GM19240 (cell line): ENCODE data around the gene MEIOSIN.
"Not testable (repeated sequence)": the region's sequence is repeated elsewhere in the genome, so short reads cannot be mapped to it uniquely, and the experiment has no call there.

Experiments used
- DNase-seq: peaks from one replicate; pipeline ENCODE4 v3.0.0; 2011; ENCODE audit warnings: low spot score; ENCODE audit not compliant: insufficient read length

MEIOSIN gene, protein sequence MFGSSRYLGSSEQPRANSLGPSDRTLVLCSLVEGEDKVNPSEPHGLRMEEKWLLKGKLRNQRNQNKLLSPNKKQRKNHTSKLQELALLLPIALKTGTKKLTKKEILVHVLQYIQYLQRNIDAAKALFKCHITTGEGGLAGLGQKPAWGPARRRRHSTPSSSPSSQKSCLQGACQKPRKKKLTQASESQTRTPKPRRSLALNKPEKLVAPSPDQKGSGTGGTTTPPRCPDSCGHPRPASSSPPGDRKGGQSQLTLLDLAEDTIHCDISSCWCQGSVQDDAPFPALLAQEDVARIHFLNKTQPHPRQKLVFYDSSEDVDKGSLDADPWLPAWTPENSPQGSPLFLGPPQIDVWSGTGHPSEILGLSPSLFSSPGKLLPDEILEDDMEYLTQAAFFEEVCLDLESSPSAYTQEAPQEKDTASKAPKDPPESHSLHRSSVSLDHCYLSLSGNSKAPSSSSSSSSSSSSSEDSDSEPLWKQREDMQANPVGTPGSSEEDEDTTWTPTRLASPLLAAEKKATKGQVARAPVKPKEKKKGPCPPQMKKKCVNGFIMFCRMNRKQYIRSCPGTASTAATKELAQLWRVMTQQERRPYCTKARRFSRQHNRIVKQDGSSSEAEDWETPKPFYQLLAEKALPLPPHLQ

DNA sequence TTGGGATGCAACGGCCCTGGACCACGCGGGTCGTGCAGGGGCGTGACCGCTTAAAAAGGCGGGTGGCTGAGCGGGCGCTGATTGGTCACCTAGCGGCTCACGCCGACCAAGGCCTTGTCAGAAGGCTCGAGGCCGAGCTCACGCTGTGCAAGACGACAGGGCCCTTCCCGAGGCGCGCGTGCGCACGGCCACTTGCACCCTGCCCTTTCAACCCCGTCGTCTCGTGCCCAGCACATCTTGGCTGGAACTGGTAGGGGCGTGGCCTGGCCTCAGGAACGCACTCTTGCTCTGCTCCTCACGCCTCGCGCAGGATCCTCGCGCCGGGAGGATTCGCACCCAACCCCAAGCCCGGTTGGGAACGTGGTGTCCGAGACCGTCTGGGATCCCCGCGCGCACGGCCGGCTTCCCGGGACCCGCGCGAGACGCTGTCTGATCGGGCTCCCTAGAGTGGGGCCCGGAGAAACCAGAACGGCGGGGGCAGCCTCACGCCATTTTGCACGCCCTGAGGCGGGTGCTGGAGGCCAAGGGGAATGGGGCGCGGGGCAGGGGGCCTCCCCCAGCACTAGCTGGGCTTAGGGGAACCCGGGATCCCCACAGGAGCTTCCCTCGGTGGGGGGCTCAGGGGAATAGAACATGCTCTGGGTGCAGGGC, at the start of gene MEIOSIN:
Gene MEIOSIN (plus strand): TSS at position 280 of the 651 bp plus-strand sequence. CDS start 1,938 bp downstream, outside the sequence.
- DNase-seq: no peak

DNA sequence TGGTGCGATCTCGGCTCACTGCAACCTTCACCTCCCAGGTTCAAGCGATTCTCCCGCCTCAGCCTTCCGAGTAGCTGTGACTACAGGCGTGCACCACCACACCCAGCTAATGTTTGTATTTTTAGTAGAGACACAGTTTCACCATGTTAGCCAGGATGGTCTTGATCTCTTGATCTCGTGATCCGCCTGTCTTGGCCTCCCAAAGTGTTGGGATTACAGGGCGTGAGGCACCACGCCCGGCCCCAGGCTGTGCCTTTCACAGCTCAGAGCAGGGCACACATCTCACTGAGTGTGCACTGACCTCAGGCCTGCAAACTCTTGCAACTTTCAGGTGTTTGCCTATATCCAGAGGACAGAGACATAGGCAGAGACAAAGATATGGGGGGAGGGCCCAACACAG, 48.2 kb upstream of the MEIOSIN start:
- not testable (repeated sequence) for DNase-seq

DNA sequence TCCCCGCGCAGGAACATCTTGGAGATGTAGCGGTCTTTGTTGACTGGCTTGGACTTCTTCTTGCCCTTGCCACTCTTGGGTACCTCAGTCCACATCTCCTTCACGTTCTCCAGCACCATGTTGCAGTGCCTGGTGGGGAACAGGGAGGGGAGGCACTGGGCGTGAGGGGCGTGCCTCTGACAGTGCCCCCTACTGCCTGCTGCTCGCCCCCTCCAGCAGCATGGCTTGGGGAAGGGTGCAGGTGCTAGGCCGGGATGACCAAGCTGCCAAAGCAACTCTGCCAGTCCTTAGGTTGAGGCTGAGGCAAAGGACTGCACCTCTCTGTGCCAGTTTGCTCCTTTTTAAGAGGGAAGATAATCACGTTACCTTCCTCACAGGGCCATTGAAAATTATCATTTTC, 45.6 kb upstream of the MEIOSIN start:
- no peak for DNase-seq

DNA sequence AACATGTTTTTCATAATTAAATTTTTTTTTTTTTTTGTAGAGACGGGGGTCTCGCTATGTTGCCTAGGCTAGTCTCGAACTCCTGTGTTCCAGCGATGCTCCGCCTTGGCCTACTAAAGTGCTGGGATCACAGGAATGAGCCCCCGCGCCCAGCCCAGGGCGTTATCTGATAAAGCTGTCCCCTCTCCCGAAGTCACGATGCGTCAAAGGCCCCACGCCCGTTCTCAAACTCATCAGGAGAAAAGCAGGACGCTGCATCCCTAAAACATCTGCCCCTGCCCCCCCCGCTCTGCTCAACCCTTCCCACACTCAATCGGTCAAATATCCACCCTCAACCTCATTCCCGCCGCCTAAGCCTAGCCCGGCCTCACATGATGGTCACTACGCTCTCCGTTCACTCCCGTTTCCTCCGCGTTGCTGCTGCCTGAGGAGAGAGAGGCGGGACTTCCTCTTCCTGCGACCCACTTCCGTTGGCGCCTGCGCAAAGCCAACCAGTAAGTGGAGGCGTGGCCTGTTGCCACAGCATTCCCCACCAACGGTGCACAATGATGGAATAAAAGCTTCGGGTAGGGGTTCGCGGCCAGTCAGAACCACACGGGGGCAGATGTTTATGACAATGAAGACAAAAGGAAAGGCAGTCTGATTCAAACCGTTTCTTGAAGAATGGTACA, 41.6 kb upstream of the MEIOSIN start, which contains the start of gene SNRPD2:
Gene SNRPD2 (minus strand): TSS at position 438 of the 671 bp plus-strand sequence. CDS start 65 bp downstream, at position 373.
- DNase-seq: peak; percentile 69

DNA sequence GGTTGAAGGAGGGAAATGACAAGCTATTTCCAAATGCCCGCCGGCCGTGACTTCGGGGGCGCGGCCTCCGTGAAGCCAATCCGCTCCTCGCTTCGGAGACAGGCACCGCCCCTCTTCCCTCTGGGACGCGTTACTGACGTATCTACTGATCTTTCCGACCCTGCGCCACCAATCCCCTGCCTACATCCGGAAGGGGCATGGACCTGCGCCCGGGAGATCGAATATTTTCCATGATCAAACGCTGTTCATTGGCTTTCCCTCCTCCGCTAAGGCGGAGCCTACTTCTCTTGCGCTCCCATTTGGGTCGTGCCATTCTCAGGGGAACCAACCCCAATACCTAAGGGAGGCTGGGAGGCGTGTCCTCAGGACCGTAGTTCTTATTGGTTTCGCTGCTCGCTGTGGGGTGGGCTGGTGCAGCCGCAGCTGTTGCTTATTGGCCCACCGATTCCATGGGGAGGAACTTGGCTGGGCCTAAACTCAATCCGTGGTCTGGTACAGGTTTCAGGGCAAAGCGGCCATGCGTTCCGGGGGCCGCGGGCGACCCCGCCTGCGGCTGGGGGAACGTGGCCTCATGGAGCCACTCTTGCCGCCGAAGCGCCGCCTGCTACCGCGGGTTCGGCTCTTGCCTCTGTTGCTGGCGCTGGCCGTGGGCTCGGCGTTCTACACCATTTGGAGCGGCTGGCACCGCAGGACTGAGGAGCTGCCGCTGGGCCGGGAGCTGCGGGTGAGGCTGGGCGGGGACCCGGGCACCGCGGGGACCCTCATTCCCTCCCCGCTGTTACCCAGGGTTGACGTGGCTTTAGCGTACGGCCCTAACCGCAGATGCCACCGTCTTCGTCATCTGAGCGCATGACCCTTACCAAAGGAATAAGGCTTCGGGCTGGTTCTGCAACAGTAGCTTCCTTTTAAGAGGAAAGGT, 40.8 kb upstream of the MEIOSIN start, which contains the start of gene QPCTL:
Gene QPCTL (plus strand): TSS at position 480 of the 919 bp plus-strand sequence. CDS start 38 bp downstream, at position 518.
- DNase-seq: peak; percentile 88

DNA sequence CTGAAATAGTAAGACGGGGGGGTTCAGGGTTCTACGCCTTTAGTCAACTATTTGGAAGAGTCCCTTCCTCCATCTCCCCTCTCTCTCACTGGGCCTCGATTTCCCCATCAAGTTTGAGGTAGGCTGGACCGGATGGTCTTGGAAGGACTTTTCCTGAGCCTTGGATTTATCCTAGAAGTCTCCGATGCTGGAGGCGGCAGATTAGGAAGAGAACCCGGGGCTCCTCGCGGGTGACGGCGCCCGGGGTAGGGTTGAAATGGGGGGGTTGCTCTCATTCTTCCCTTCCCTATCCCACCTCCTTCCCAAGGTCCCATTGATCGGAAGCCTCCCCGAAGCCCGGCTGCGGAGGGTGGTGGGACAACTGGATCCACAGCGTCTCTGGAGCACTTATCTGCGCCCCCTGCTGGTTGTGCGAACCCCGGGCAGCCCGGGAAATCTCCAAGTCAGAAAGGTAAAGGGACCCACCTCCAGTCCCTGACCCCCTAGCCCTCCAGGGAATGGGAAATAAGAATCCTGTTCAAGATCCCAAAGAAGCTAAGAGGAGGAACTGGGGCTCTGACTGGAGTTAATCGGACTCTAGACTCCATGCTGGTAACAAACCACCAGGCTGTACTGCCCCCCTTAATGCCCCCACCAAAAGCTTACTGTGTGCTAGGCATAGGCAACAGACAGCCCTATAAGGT, 40.0 kb upstream of the MEIOSIN start:
- peak; percentile 58 for DNase-seq

DNA sequence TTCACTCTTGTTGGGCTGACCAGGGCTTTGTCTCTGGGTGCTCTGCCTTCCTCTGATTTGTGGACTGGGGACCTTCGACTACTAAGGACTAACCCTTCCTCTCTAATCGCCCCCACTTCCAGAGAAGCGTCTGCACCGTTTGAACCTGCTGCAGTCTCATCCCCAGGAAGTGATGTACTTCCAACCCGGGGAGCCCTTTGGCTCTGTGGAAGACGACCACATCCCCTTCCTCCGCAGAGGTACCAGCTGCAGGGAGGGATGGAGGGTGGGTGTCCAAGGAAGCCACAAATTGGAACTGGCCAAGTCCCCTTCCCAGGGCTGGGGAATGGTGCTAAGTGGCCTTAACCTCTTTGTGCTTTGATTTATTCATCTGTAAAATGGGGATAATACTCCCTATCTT, 31.6 kb upstream of the MEIOSIN start:
- no peak for DNase-seq

DNA sequence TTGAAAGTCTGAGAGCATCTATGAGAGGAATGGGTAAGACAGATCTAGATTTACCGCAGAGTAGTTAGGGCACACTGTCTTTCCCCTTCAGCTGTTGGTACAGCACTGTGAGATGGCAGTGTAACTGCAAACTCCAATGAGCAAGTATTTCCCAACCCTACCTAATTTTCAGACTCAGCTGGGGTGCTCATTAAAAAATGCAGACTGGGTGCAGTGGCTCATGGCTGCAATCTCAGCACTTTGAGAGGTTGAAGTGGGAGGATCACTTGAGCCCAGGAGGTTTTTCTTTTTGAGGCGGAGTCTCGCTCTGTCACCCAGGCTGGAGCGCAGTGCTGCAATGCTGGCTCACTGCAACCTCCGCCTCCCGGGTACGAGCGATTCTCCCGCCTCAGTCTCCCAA, 28.1 kb upstream of the MEIOSIN start:
- no peak for DNase-seq

DNA sequence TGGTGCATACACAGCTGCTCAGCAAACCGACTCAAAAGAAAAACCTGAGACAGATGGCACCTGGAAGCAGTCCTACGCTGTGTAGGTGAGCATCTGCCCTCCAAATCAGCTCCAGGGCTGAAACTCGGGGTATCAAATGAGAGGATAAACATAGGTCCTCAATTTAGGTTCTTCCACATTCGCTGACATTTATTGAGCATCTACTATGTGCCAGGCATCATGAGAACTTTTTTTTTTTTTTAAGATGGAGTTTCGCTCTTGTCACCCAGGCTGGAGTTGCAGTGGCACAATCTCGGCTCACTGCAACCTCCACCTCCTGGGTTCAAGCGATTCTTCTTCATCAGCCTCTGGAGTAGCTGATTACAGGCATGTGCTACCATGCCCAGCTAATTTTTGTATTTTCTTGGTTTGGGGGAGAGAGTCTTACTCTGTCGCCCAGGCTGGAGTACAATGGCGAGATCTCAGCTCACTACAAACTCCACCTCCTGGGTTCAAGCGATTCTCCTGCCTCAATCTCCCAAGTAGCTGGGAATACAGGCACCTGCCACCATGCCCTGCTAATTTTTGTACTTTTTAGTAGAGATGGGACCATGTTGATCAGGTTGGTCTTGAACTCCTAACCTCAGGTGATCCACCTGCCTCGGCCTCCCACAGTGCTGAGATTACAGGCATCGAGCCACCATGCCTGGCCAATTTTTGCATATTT, 27.4 kb upstream of the MEIOSIN start:
- DNase-seq: no peak

DNA sequence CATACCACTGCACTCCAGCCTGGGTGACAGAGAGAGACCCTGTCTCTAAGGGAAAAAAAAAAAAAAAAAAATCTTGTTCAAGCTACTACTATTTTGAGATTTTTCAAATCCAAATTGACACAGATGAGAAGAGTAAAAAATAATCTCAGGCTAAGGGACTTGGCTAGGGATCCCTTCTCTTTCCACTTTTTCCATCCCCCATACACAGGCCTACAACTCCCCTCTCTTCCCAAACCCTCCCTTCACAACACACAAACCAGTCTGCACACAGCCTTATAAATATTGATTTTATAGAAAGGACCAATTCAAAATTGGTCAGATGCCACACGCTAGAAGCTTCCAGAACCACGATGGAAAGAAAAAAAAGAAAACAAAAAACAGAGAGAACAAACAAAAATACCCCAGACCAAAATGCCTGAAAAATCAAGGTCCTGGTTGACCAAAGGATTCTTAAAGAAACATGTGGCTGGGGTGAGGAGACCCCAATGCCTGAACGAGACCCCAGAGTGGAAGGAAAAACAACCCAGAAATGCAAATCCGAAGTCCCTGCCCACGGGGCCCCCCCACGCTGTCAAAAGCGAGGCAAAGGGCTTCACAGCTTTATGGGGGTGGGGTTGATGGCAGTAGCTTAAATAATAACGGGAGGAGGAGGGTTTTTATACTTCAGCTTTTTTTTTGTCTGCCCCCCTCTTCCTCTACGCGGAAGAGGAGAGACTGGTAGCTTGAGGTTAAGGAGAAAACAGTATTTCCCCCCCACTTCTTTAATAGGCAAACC, 22.7 kb upstream of the MEIOSIN start:
- no peak for DNase-seq

DNA sequence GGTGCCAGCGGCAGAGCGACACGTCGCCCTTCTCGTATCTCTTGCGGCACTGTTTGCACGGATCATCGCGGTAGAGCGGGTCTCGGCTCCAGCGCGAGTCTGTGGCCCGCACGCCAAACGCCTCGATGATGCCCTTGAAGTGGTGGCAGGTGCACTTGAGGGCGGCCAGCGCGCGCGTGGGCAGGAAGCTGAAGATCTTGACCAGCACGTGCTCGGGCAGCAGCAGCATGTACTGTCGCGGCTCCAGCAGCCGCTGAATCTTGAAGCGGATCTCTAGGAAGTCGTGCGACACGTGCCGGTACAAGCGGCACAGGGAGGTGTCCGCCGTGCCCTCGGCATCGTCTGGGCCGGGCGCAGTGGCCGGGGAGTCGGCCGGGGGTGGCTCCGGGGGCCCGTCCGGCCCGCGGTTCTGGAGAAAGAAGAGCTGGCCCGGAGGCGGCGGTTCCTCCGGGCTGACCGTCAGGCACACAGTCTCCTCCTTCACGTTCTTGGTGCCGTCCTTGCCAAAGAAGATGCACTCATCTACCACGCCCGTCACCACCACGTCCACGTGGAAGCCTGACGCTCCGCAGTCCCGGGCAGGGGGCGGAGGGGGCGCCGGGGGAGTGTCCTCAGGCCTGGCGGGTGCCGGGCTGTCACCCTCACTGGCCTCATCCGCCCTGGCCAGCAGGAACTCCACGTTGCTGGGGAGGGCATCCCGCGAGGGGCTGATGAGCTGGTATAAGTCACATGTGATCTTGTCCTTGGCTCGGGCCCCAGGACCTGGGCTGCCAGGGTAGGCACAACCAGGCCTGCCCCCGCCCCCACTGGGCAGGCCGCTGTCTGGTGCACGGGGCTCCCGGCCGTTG, 21.2 kb upstream of the MEIOSIN start:
- DNase-seq: no peak

DNA sequence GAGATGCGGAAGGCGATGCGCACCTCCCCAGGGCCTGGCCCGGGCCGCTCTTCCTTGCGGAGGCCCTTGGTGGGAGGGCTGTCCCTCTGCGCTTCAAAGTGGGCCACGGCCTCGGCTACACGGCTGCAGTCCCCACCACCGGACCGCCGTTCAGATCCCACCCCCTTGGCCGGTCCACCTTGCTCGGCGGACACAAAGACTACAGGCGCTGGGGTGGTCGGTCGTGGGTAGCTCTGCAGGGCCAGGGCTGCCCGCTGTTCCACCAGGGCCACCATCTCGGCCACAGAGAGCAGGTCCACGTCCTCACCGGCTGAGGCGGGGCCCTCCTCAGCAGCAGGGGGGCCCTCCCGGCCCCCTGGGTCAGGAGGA, 20.6 kb upstream of the MEIOSIN start:
- DNase-seq: no peak

DNA sequence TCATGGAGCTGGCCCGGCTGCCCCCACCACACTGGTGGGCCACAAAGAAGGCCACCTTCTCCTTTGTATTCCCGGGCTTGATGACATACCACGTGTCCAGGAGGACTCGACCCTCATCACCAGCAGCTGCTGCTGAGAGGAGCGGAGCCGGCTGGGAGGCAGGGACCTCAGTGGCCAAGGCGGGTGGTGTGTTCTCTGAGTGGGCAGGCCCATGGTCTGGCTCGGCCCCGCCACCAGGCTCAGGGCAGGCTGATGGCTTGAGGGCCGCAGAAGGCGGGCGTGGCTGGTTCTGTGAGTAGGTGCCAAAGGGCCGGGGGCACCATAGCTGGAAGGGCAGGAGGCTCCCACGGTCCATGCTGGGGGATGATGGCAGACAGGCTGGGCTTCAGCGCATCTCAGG, 20.1 kb upstream of the MEIOSIN start:
- no peak for DNase-seq

DNA sequence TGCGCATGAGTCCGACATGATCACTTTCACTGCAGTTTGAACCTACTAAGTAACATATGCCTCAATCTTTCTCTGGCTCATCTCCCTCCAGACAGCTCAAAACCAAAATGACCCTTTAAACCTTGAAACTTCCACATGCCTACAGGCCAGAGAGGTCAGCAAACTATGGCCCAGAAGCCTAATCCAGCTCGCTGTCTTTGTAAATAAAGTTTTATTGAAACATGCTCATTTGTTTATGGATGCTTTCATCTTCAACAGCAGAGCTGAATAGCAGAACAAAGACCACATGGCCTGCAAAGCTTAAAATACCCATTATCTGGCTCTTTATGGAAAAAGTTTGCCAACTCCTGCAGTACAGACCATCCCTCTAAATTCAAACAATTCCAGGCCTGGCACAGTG, 18.1 kb upstream of the MEIOSIN start:
- DNase-seq: no peak

DNA sequence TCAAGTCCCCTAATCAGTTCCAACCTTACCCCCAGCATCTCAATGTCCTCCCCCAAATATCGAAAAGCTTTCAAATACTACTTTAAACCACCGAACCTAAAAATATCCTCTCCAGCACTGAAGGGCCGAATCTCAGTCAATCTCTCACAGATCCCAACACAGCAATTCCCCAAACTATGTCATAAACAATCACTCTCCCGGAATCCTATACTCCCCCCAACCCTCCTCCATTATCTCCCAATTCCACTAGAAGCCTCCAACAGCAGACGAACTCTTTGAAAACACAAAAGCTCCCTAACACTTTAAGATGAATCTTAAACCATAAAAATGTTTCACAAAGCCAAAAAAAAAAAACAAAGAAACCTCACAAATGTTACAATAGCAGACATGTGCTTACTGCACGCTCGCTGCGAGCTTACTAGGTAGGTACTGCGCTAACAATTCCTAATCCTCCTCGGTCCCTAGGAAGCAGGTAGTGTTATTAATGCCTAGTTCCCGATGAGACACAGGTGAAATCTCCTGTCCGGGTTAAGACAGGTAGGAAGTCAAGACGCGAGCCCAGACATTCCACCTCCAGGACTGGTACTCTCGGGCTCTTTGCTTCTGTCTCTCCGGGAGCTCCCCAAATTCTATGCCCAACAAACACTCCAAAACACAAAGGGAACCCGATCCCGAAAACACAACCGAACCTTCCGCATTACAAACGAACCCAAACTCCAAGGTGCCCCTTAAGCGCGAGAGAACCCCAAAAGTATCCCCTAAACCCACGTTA, 16.7 kb upstream of the MEIOSIN start:
- DNase-seq: no peak

DNA sequence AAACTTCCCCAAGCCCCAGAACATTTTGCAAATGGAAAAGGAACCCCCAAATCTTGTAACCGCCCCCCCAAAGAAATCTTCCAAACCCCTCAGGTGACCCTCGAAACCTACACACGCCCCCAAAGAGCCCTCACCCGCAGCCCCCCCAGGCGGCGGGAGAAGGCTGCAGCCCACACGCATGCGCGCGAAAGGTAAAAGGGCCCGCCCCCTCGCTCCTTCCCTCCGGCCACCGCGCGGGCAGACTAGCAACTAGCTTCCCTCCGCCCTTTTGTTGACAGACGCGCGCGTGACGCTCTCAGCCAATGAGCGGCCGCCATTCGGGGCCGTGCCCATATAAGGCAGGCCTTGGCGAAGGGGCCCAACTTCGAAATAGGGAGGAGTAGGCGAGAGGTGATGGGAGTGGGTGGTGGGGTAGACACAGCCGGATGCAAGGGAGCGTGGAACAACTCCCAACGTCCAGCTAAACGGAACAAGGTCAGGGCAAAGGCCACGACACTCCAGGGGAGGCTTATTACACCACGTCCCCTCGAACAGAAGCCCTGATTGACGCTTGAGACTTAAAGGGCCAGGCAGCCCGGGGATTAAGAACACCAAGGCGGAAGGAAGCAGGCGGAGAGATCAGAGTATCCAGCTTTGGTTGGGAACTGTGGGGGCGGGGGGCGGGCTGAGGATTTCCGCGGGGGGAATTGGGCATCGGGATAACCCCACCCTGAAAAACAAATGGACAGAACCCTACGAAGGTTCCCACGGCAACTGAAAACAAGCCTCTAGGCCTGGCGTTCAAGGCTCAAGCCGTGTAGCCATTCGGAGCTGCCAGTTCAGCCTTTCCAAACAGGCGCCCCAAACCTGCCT, 15.9 kb upstream of the MEIOSIN start:
- peak; percentile 99 for DNase-seq
